ENCODE data around the gene ABHD16A. TPM values are rescaled to one million over a fixed set of nuclear protein-coding genes. Genes with fewer than 3 reads are reported as not detected.
A peak's percentile ranks its signal among the peaks of the same experiment; 100 is the strongest.

The ABHD16A gene
- total RNA-seq, 1 donor from 2014 or later = 21.3 TPM

- Histone ChIP-seq H4K20me1 (ENCODE audit: low read depth) (peaks cover 5% of the 10 kb centered on the region), H3K79me2 (ENCODE audit: low read depth) (no peaks in the 10 kb centered on the region), H3K27ac (no peak overlapping the region), H3K27me3 (peaks cover 21% of the 10 kb centered on the region), H3K9ac (no peak overlapping the region), H3K4me2 (peak overlapping the region; percentile 77), H3K36me3 (no peaks in the 10 kb centered on the region), H3K4me3 (peak overlapping the region; percentile 47), H3F3A (ENCODE audit: low read depth) (peaks cover 41% of the 10 kb centered on the region), H2AFZ (replicated peaks) (no peak overlapping the region), H3K9me3 (ENCODE audit: low read depth) (no peaks in the 10 kb centered on the region), H3K4me1 (peaks cover 7% of the 10 kb centered on the region)
- H3K36me3 Mint-ChIP-seq = peaks cover 25% of the 10 kb centered on the region
- peaks cover 31% of the 10 kb centered on the region for H3K4me1 Mint-ChIP-seq
- no peaks in the 10 kb centered on the region for H3K9me3 Mint-ChIP-seq
- TF ChIP-seq EZH2 (IDR thresholded peaks at IDR 0.05) (no peak), EZH2phosphoT487 (IDR thresholded peaks at IDR 0.05) (no peak)
- no peak for DNase-seq (ENCODE audit: low spot score)
- peak overlapping the region; percentile 85 for H3K27ac Mint-ChIP-seq
- peaks cover 15% of the 10 kb centered on the region for H3K27me3 Mint-ChIP-seq (ENCODE audit: insufficient read depth, low read depth)
- H3K4me3 Mint-ChIP-seq = peak overlapping the region; percentile 79
Measured at GRCh38 chr6:31683591-31683990, 19.5 kb downstream of the ABHD16A start.

GRCh38 chr6:31681135-31681671 is 21.9 kb downstream of the ABHD16A start:
- no peak overlapping the region for H3K27ac ChIP-seq
- H3K4me3 Mint-ChIP-seq = peak overlapping the region; percentile 83
- H3K27ac Mint-ChIP-seq = peak overlapping the region; percentile 88
- H3K4me1 ChIP-seq = peaks cover 7% of the 10 kb centered on the region
- peaks cover 5% of the 10 kb centered on the region for H4K20me1 ChIP-seq (ENCODE audit: low read depth)
- no peaks in the 10 kb centered on the region for H3K9me3 Mint-ChIP-seq
- H3K9me3 ChIP-seq (ENCODE audit: low read depth) = no peaks in the 10 kb centered on the region
- TF ChIP-seq EZH2phosphoT487 (IDR thresholded peaks at IDR 0.05) (peak; percentile 7), EZH2 (IDR thresholded peaks at IDR 0.05) (peak; percentile 54), CTCF (IDR thresholded peaks at IDR 0.05) (peak; percentile 19)
- H3K36me3 Mint-ChIP-seq = peaks cover 14% of the 10 kb centered on the region
- peaks cover 21% of the 10 kb centered on the region for H3K27me3 ChIP-seq
- H2AFZ ChIP-seq (replicated peaks) = peak overlapping the region; percentile 78
- H3K9ac ChIP-seq = no peak overlapping the region
- peaks cover 41% of the 10 kb centered on the region for H3F3A ChIP-seq (ENCODE audit: low read depth)
- H3K79me2 ChIP-seq (ENCODE audit: low read depth) = no peaks in the 10 kb centered on the region
- H3K4me1 Mint-ChIP-seq = peaks cover 27% of the 10 kb centered on the region
- H3K27me3 Mint-ChIP-seq (ENCODE audit: insufficient read depth, low read depth) = peaks cover 15% of the 10 kb centered on the region
- H3K4me2 ChIP-seq = peak overlapping the region; percentile 88
- peak overlapping the region; percentile 52 for H3K4me3 ChIP-seq
- peak; percentile 67 for DNase-seq (ENCODE audit: low spot score)
- H3K36me3 ChIP-seq = no peaks in the 10 kb centered on the region

- Histone ChIP-seq H3K4me1 (peaks cover 7% of the 10 kb centered on the region), H3K4me2 (peak within 1 kb of the TSS; percentile 88), H4K20me1 (ENCODE audit: low read depth) (peaks cover 5% of the 10 kb centered on the region), H3K27me3 (peaks cover 21% of the 10 kb centered on the region), H3K36me3 (no peaks in the 10 kb centered on the region), H3K4me3 (peak within 1 kb of the TSS; percentile 52), H2AFZ (replicated peaks) (peak within 1 kb of the TSS; percentile 78), H3K9ac (no peak within 1 kb of the TSS), H3F3A (ENCODE audit: low read depth) (peaks cover 41% of the 10 kb centered on the region), H3K79me2 (ENCODE audit: low read depth) (no peaks in the 10 kb centered on the region), H3K9me3 (ENCODE audit: low read depth) (no peaks in the 10 kb centered on the region), H3K27ac (no peak within 1 kb of the TSS)
- H3K36me3 Mint-ChIP-seq = peaks cover 6% of the 10 kb centered on the region
- H3K4me3 Mint-ChIP-seq = peak within 1 kb of the TSS; percentile 83
- TF ChIP-seq CTCF (IDR thresholded peaks at IDR 0.05) = peak; percentile 65
- TF ChIP-seq EZH2phosphoT487 (IDR thresholded peaks at IDR 0.05) = no peak
- H3K27me3 Mint-ChIP-seq (ENCODE audit: insufficient read depth, low read depth) = peaks cover 15% of the 10 kb centered on the region
- H3K27ac Mint-ChIP-seq = peak within 1 kb of the TSS; percentile 88
- peaks cover 27% of the 10 kb centered on the region for H3K4me1 Mint-ChIP-seq
- DNase-seq (ENCODE audit: low spot score) = peak; percentile 85
- H3K9me3 Mint-ChIP-seq = no peaks in the 10 kb centered on the region
Measured at GRCh38 chr6:31680226-31681134, 22.6 kb downstream of the ABHD16A start, which contains the start of gene LY6G5C. Gene LY6G5C (minus strand): TSS chr6:31681067. CDS start chr6:31680373, 694 bp downstream.

Measured in neural progenitor cell (in vitro differentiated cells).